MM.1S (cell line): Measurements from ENCODE around the gene MINK1.

Source experiments
- DNase-seq: peaks from one replicate; pipeline ENCODE4 v3.0.0-alpha.2; 2015
- H2AFZ ChIP-seq: fragments of 300-600 bp; sonication (generic); 2 replicates; pipeline ENCODE4 v1.6.0; 2016; ENCODE audit warnings: antibody characterized with exemption, low read length
- H3F3A ChIP-seq: fragments of 300-600 bp; sonication (generic); 2 replicates; pipeline ENCODE4 v1.6.1; 2016; ENCODE audit warnings: mild to moderate bottlenecking, antibody characterized with exemption, low read length, moderate library complexity, mixed read lengths; ENCODE audit not compliant: insufficient read depth
- H3K27ac ChIP-seq: fragments of 300-600 bp; sonication (generic); 2 replicates; pipeline ENCODE4 v1.5.1; 2016; ENCODE audit warnings: mild to moderate bottlenecking, low read length
- H3K27me3 ChIP-seq: fragments of 300-600 bp; sonication (generic); replicated peaks from 2 replicates; pipeline ENCODE4 v1.6.0; 2016; ENCODE audit warnings: low read length; ENCODE audit not compliant: insufficient read depth
- H3K36me3 ChIP-seq: fragments of 300-600 bp; sonication (generic); replicated peaks from 2 replicates; pipeline ENCODE4 v1.6.1; 2016; ENCODE audit warnings: mild to moderate bottlenecking, low read length, mixed read lengths; ENCODE audit not compliant: insufficient read depth
- H3K4me1 ChIP-seq: fragments of 300-600 bp; sonication (generic); 2 replicates; pipeline ENCODE4 v1.6.1; 2016; ENCODE audit warnings: low read length, mixed read lengths
- H3K4me2 ChIP-seq: fragments of 300-600 bp; sonication (generic); 2 replicates; pipeline ENCODE4 v1.6.0; 2016; ENCODE audit warnings: low read depth, low read length
- H3K4me3 ChIP-seq: fragments of 300-600 bp; sonication (generic); 2 replicates; pipeline ENCODE4 v1.5.1; 2016; ENCODE audit warnings: low read length, mixed read lengths
- H3K79me2 ChIP-seq: fragments of 300-600 bp; sonication (generic); 2 replicates; pipeline ENCODE4 v1.6.1; 2016; ENCODE audit warnings: mixed run types, low read length, mixed read lengths
- H3K9ac ChIP-seq: fragments of 300-600 bp; sonication (generic); 2 replicates; pipeline ENCODE4 v1.6.1; 2016; ENCODE audit warnings: low read length, mixed read lengths
- H3K9me2 ChIP-seq: fragments of 300-600 bp; sonication (generic); replicated peaks from 2 replicates; pipeline ENCODE4 v1.6.1; 2016; ENCODE audit warnings: mild to moderate bottlenecking, low read length, mixed read lengths; ENCODE audit not compliant: insufficient read depth
- H3K9me3 ChIP-seq: fragments of 300-600 bp; sonication (generic); replicated peaks from 2 replicates; pipeline ENCODE4 v1.6.1; 2016; ENCODE audit warnings: mild to moderate bottlenecking, low read length, mixed read lengths; ENCODE audit not compliant: insufficient read depth
- H4K20me1 ChIP-seq: fragments of 300-600 bp; sonication (generic); 2 replicates; pipeline ENCODE4 v1.6.1; 2016; ENCODE audit warnings: mild to moderate bottlenecking, low read length, moderate library complexity, mixed read lengths; ENCODE audit not compliant: insufficient read depth
- EZH2 ChIP-seq: fragments of 300-600 bp; sonication (generic); optimal IDR thresholded peaks from 2 replicates; pipeline ENCODE3; 2017; ENCODE audit warnings: low read depth, mild to moderate bottlenecking, antibody characterized with exemption, low read length, mixed read lengths
- EZH2phosphoT487 ChIP-seq: fragments of 300-600 bp; sonication (generic); IDR thresholded peaks from 2 replicates; pipeline ENCODE4 v1.6.1; 2018; ENCODE audit warnings: antibody characterized with exemption, low read length
- TF ChIP-seq, protein P1 (sequence below): fragments of 300-600 bp; sonication (generic); IDR thresholded peaks from 2 replicates; pipeline ENCODE4 v1.5.1; 2016; ENCODE audit warnings: antibody characterized with exemption, low read length, mixed read lengths

MINK1 gene

DNA sequence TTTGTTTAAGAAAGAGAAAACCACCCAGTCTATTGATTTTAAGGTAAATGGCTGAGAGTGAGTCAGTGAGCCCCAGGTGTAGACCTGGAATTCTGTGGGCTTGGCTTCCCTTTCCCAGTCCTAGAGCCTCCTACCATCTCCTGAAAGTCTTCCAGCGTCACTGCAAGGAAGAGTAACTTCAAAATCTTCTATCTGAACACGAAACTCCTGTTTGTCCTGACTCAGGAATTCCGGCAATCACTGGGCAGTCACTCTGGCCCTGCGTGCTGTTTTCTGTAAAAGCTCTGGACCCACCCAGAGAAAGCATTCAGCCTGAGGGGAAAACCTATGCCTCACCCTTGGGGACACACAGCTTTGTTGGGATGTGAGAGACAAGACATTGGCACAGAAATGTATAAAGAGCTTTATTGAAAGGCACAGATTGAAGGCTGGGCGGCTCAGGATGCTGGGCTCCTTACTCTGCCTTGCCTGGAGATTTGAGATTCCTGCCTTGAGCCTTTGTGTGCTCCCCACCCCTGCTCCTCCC is 15.9 kb downstream of the MINK1 start:
- no peak overlapping the region for H3K4me2 ChIP-seq
- TF ChIP-seq, protein P1, sequence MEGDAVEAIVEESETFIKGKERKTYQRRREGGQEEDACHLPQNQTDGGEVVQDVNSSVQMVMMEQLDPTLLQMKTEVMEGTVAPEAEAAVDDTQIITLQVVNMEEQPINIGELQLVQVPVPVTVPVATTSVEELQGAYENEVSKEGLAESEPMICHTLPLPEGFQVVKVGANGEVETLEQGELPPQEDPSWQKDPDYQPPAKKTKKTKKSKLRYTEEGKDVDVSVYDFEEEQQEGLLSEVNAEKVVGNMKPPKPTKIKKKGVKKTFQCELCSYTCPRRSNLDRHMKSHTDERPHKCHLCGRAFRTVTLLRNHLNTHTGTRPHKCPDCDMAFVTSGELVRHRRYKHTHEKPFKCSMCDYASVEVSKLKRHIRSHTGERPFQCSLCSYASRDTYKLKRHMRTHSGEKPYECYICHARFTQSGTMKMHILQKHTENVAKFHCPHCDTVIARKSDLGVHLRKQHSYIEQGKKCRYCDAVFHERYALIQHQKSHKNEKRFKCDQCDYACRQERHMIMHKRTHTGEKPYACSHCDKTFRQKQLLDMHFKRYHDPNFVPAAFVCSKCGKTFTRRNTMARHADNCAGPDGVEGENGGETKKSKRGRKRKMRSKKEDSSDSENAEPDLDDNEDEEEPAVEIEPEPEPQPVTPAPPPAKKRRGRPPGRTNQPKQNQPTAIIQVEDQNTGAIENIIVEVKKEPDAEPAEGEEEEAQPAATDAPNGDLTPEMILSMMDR, result no peak
- TF ChIP-seq EZH2 (no peak), EZH2phosphoT487 (no peak)
- H3K9ac ChIP-seq, result no peak overlapping the region
- no peak overlapping the region for H2AFZ ChIP-seq
- H3K9me2 ChIP-seq, result no peaks in the 10 kb centered on the region
- no peaks in the 10 kb centered on the region for H3K9me3 ChIP-seq
- no peaks in the 10 kb centered on the region for H3K27me3 ChIP-seq
- no peak overlapping the region for H3K27ac ChIP-seq
- no peaks in the 10 kb centered on the region for H3K36me3 ChIP-seq
- no peak overlapping the region for H3K4me3 ChIP-seq
- no peaks in the 10 kb centered on the region for H4K20me1 ChIP-seq
- no peaks in the 10 kb centered on the region for H3F3A ChIP-seq
- DNase-seq, result no peak
- H3K4me1 ChIP-seq, result no peaks in the 10 kb centered on the region
- peaks cover 71% of the 10 kb centered on the region for H3K79me2 ChIP-seq

DNA sequence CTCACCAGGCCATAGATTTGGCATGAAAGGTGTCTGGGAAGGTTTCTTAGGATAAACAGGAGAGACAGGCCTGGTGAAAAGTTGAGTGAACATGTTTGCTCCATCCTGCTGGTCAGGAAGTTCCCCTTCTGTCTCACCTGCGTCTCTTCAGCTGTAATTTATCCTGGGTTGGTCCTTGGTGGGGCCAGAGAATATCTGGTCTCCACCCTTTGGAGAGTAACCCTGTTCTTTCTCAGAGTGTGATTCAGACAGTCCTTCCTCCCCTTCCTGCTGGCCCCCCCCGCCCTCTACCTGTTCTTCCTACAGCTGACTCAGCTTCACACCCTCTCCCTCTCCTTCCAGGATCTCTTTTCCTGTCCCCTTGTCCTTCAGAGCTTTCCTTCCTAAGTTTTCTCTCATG is 17.1 kb downstream of the MINK1 start:
- no peaks in the 10 kb centered on the region for H3K9me3 ChIP-seq
- no peaks in the 10 kb centered on the region for H3K4me1 ChIP-seq
- H3K79me2 ChIP-seq, result peaks cover 59% of the 10 kb centered on the region
- no peaks in the 10 kb centered on the region for H3K27me3 ChIP-seq
- H3K9ac ChIP-seq, result no peak overlapping the region
- no peak overlapping the region for H3K27ac ChIP-seq
- DNase-seq, result no peak
- no peaks in the 10 kb centered on the region for H3K9me2 ChIP-seq
- no peak for TF ChIP-seq EZH2
- TF ChIP-seq, protein P1, result no peak
- no peak for TF ChIP-seq EZH2phosphoT487
- H3K4me2 ChIP-seq, result no peak overlapping the region
- no peak overlapping the region for H2AFZ ChIP-seq
- H4K20me1 ChIP-seq, result no peaks in the 10 kb centered on the region
- H3K36me3 ChIP-seq, result no peaks in the 10 kb centered on the region
- no peak overlapping the region for H3K4me3 ChIP-seq
- H3F3A ChIP-seq, result no peaks in the 10 kb centered on the region

DNA sequence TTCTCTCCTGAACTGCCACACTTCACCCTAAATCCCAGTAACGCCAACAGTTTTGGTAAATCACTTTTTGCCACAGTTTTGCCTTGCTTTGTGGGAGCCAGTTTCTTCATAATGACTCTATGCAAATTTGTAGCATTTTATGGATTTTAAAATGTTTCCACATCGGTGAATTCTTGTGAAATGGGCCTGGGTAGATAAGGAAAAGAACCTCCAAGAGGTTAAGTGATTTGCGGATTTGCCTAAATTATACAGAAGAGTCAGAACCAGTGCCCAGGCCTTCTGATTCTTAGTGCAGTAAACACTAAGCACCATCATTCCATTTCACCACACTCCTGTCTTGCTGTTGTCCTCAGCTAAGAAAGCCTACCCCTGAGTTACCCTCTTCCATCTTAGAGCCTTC is 17.9 kb downstream of the MINK1 start:
- no peaks in the 10 kb centered on the region for H3K4me1 ChIP-seq
- no peak for DNase-seq
- TF ChIP-seq, protein P1, result no peak
- H3K79me2 ChIP-seq, result peaks cover 52% of the 10 kb centered on the region
- H3K4me3 ChIP-seq, result no peak overlapping the region
- H3K27ac ChIP-seq, result no peak overlapping the region
- no peaks in the 10 kb centered on the region for H3K36me3 ChIP-seq
- H3K4me2 ChIP-seq, result no peak overlapping the region
- H3F3A ChIP-seq, result no peaks in the 10 kb centered on the region
- H3K27me3 ChIP-seq, result no peaks in the 10 kb centered on the region
- H2AFZ ChIP-seq, result no peak overlapping the region
- H3K9me2 ChIP-seq, result no peaks in the 10 kb centered on the region
- no peak overlapping the region for H3K9ac ChIP-seq
- H4K20me1 ChIP-seq, result no peaks in the 10 kb centered on the region
- H3K9me3 ChIP-seq, result no peaks in the 10 kb centered on the region
